Measurements from ENCODE around the gene RHBDL3. TPM values are rescaled to one million over a fixed set of nuclear protein-coding genes. Genes with fewer than 3 reads are reported as not detected.

RHBDL3 gene
- total RNA-seq, 4 donors from 2014 or later: 0.27 to 0.64 TPM; not detected in 2

GRCh38 chr17:32227910-32228309, 37.7 kb upstream of the RHBDL3 start:
- no peak overlapping the region for H3K27ac ChIP-seq
- H3K4me3 ChIP-seq: no peak overlapping the region
- intact Hi-C loops (cut with DNase I; ENCODE audit: low total_unique reads) (no loop called here), in situ Hi-C loops (cut with MboI; ENCODE audit: low pct_ligation_motif_present in 1 of 4, low pct_unique_long_range_greater_than_20kb in 1 of 4, low sequenced_read_pairs in 3 of 4) (no loop called here)
- WGBS, 2 donors (ENCODE audit: low coverage in 1 of 2): 65 to 80% methylated on average over 7 to 9 of the region's 9 CpGs
- no peaks in the 10 kb centered on the region for H3K4me1 ChIP-seq
- no peaks in the 10 kb centered on the region for H3K27me3 ChIP-seq
- TF ChIP-seq EP300 (IDR thresholded peaks at IDR 0.05; ENCODE audit: low read depth): no peak
- TF ChIP-seq POLR2A (IDR thresholded peaks at IDR 0.05): no peak
- no peak for TF ChIP-seq POLR2AphosphoS5 (IDR thresholded peaks at IDR 0.05)
- TF ChIP-seq CTCF (IDR thresholded peaks at IDR 0.05): no peak
- DNase-seq: no peak
- no peaks in the 10 kb centered on the region for H3K36me3 ChIP-seq
- H3K9me3 ChIP-seq: no peaks in the 10 kb centered on the region

GRCh38 chr17:32235588-32235987, 30.0 kb upstream of the RHBDL3 start:
- no peaks in the 10 kb centered on the region for H3K9me3 ChIP-seq
- H3K36me3 ChIP-seq: no peaks in the 10 kb centered on the region
- no peak for DNase-seq
- intact Hi-C loops (cut with DNase I; ENCODE audit: low total_unique reads) (no loop called here), in situ Hi-C loops (cut with MboI; ENCODE audit: low pct_ligation_motif_present in 1 of 4, low pct_unique_long_range_greater_than_20kb in 1 of 4, low sequenced_read_pairs in 3 of 4) (no loop called here)
- 89 to 94% methylated on average over 2 of the region's 2 CpGs for WGBS, 2 donors (ENCODE audit: low coverage in 1 of 2)
- no peaks in the 10 kb centered on the region for H3K4me1 ChIP-seq
- no peaks in the 10 kb centered on the region for H3K27me3 ChIP-seq
- TF ChIP-seq CTCF (IDR thresholded peaks at IDR 0.05) (no peak), EP300 (IDR thresholded peaks at IDR 0.05; ENCODE audit: low read depth) (no peak), POLR2A (IDR thresholded peaks at IDR 0.05) (no peak), POLR2AphosphoS5 (IDR thresholded peaks at IDR 0.05) (no peak)
- no peak overlapping the region for H3K27ac ChIP-seq
- no peak overlapping the region for H3K4me3 ChIP-seq

DNA sequence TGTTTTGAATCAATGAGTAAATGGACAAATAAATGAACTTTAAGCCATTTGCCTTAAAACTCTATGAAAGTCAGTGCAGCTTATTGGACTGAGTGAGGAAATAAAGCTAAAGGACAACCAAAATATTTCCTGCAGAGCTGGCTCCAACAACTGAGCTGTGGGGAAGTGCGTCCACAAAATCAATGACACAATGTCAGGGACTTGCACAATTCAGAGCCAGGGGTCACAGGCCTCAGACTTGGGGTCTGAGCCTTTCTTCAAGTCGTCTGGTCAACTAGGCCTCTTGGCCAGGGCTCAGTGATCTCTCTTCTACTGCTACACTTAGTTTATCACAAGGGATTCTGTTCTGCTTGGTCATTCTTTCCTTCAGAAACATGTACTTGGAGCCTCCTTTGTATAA, 26.2 kb upstream of the RHBDL3 start:
- in situ Hi-C loops (cut with MboI; ENCODE audit: low pct_ligation_motif_present in 1 of 4, low pct_unique_long_range_greater_than_20kb in 1 of 4, low sequenced_read_pairs in 3 of 4): no loop called here
- Histone ChIP-seq H3K4me3 (no peak overlapping the region), H3K36me3 (no peaks in the 10 kb centered on the region)

DNA sequence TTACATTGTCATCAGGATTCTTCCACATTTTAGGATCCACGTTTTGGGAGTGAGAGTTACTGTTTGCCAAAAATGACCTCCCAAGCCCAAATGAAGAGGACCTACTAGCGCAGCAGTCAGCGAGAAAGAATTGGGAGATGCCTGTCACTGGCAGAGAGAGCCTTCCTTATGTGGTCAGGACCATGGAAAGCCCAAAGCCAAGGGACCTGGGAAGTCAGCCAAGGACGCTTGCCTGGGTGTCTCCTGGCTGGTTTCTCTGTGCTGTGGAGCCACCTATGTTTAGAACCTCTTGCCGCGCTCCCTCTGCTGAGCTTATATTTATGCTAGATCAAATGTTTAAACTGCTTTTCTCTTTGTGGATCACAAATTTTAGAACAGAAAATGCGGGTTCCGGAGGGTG, 24.9 kb upstream of the RHBDL3 start:
- in situ Hi-C loops (cut with MboI; ENCODE audit: low pct_ligation_motif_present in 1 of 4, low pct_unique_long_range_greater_than_20kb in 1 of 4, low sequenced_read_pairs in 3 of 4): no loop called here
- H3K27ac ChIP-seq: no peak overlapping the region

More for the DNA sequence above, 26.2 kb upstream of the RHBDL3 start:
- Histone ChIP-seq H3K9me3 (no peaks in the 10 kb centered on the region), H3K4me1 (no peaks in the 10 kb centered on the region), H3K27ac (no peak overlapping the region), H3K27me3 (no peaks in the 10 kb centered on the region)
- intact Hi-C loops (cut with DNase I; ENCODE audit: low total_unique reads): no loop called here
- no peak for DNase-seq
- no peak for TF ChIP-seq POLR2AphosphoS5 (IDR thresholded peaks at IDR 0.05)
- TF ChIP-seq CTCF (IDR thresholded peaks at IDR 0.05): no peak
- no peak for TF ChIP-seq EP300 (IDR thresholded peaks at IDR 0.05; ENCODE audit: low read depth)
- no peak for TF ChIP-seq POLR2A (IDR thresholded peaks at IDR 0.05)
- WGBS, 2 donors (ENCODE audit: low coverage in 1 of 2): 78 to 100% methylated on average over 1 to 2 of the region's 2 CpGs

More for the DNA sequence above, 24.9 kb upstream of the RHBDL3 start:
- no peak overlapping the region for H3K4me3 ChIP-seq
- H3K9me3 ChIP-seq: no peaks in the 10 kb centered on the region
- TF ChIP-seq CTCF (IDR thresholded peaks at IDR 0.05) (no peak), POLR2A (IDR thresholded peaks at IDR 0.05) (no peak), EP300 (IDR thresholded peaks at IDR 0.05; ENCODE audit: low read depth) (no peak), POLR2AphosphoS5 (IDR thresholded peaks at IDR 0.05) (no peak)
- 81 to 87% methylated on average over 3 to 8 of the region's 8 CpGs for WGBS, 2 donors (ENCODE audit: low coverage in 1 of 2)
- intact Hi-C loops (cut with DNase I; ENCODE audit: low total_unique reads): no loop called here
- H3K4me1 ChIP-seq: no peaks in the 10 kb centered on the region
- no peaks in the 10 kb centered on the region for H3K27me3 ChIP-seq
- H3K36me3 ChIP-seq: no peaks in the 10 kb centered on the region
- no peak for DNase-seq
